Heart left ventricle (tissue), 16 donors: ENCODE data around the gene ZNF451. TPM values are rescaled to one million over a fixed set of nuclear protein-coding genes. Genes with fewer than 3 reads are reported as not detected.

Source experiments
- ATAC-seq, 4 donors: fragments of 200-7000 bp; cut with Tn5 transposase; one replicate each; pipeline ENCODE4 v1.9.1; 2020 to 2022; ENCODE audit warnings: moderate library complexity in 4 of 4, mild to moderate bottlenecking in 3 of 4, moderate number of reproducible peaks in 1 of 4
- DNase-seq, 5 donors: peaks; one replicate each; pipeline ENCODE4 v3.0.0-alpha.2; 2020
- H3K27ac ChIP-seq, 12 donors: fragments of 200-600 bp; sonication (generic) in 4 of 12; one replicate each; pipeline versions ENCODE4 v1.5.0 to v1.8.0; 2016 to 2022; ENCODE audit warnings: mild to moderate bottlenecking in 2 of 12
- H3K27me3 ChIP-seq, 9 donors: fragments of 200-600 bp; sonication (generic) in 2 of 9; one replicate each; pipeline versions ENCODE4 v1.5.1 to v1.8.0; 2016 to 2022; ENCODE audit warnings: mild to moderate bottlenecking in 3 of 9
- H3K36me3 ChIP-seq, 9 donors: fragments of 200-600 bp; sonication (generic) in 2 of 9; one replicate each; pipeline versions ENCODE4 v1.5.0 to v1.8.0; 2018 to 2022; ENCODE audit warnings: mild to moderate bottlenecking in 2 of 9
- H3K4me1 ChIP-seq, 12 donors: fragments of 200-600 bp; sonication (generic) in 4 of 12; one replicate each; pipeline versions ENCODE4 v1.5.0 to v1.8.0; 2016 to 2022; ENCODE audit warnings: mild to moderate bottlenecking in 3 of 12
- H3K4me3 ChIP-seq, 12 donors: fragments of 200-600 bp; sonication (generic) in 4 of 12; one replicate each; pipeline versions ENCODE4 v1.5.0 to v1.8.0; 2017 to 2022; ENCODE audit warnings: mild to moderate bottlenecking in 9 of 12, moderate library complexity in 4 of 12
- H3K9me3 ChIP-seq, 12 donors: fragments of 200-600 bp; sonication (generic) in 4 of 12; one replicate each; pipeline versions ENCODE4 v1.5.0 to v1.8.0; 2016 to 2022; ENCODE audit warnings: mild to moderate bottlenecking in 1 of 12
- CTCF ChIP-seq, 12 donors: fragments of 200-600 bp; sonication (generic) in 4 of 12; IDR thresholded peaks; one replicate each; pipeline versions ENCODE4 v1.5.0 to v1.8.0; 2018 to 2022; ENCODE audit warnings: antibody characterized with exemption in 12 of 12, mild to moderate bottlenecking in 5 of 12
- POLR2A ChIP-seq, 2 donors: fragments of 450-650 bp; IDR thresholded peaks; one replicate each; pipeline ENCODE4 v1.6.1; 2017; ENCODE audit warnings: antibody characterized with exemption in 2 of 2, mild to moderate bottlenecking in 2 of 2, moderate library complexity in 2 of 2
- WGBS, 4 donors: extraction: QIAGEN DNeasy Blood & Tissue Kit in 2 of 4; methylation state at CpG; one replicate each; pipeline versions ENCODE4 v1.1.5 to v1.1.7; 2013 to 2018; 5-methylcytosine and 5-hydroxymethylcytosine counted together
- intact Hi-C, 10 donors: fragments of 100-400 bp; cut with DNase I; formaldehyde crosslinking; loops; one replicate each; pipeline versions ENCODE4 v1.11.1 to v1.14.2; 2022
- polyA plus RNA-seq, 2 donors: library from polyadenylated mRNA; stranded (reverse); fragments of 200-250 nt; gene quantifications; one replicate each; pipeline ENCODE4 v1.2.3, GENCODE V29; 2013
- total RNA-seq, 9 donors: library from RNA; depleted of rRNA in 2 of 9; stranded (reverse); fragments of >200 nt in 2 of 9; fragmentation: NEBNext Ultra II Directional in 3 of 9; extraction: Animal tissue kit (Norgen Biotek cat#: 25700) in 3 of 9; gene quantifications; one replicate each; pipeline versions ENCODE4 v1.1.0 to v1.2.4, GENCODE V29; 2016 to 2023
- donor health status: ischemic (EF 13 %, LVEDD 7.1; RV severe dilation, severe dysfunction).
- donor health status: healthy with polysubstance abuse.
- donor health status: DM: no; HTN: yes; CAD: no.
- donor health status: DM: no; HTN: no; CAD: no.
- donor health status: ischemic (EF 25% LVEDD 6.9; RV normal size, moderate dysfunction).
- donor health status: ischemic (EF 25% LVEDD 5.7; RV mildly dilated, moderate dysfunction).
- donor health status: healthy.
- donor health status: DM: yes; HTN: yes; CAD: no.
- donor health status: ischemic (EF 35%, LVEDD 5.7; RV mildly dilated, moderate dysfunction).
- donor health status: nonischemic (EF 11% LVEDD 7.7; RV severe dilation, severe dysfunction).
- donor health status: DM: yes; HTN: yes; CAD: no.
- donor health status: PGD.
- donor health status: ischemic (EF 29% LVEDD 5.4; RV normal size, mild dysfunction).
- donor health status: nonischemic (EF 23%, LVEDD 6.1; RV moderate dilation, normal function).

Gene ZNF451
- total and polyA plus RNA-seq, 11 donors, result 8.8 to 37.1 (median 21.4) TPM

GRCh38 chr6:57106990-57107389 is 17.0 kb downstream of the ZNF451 start:
- Histone ChIP-seq H3K27ac (no peak overlapping the region), H3K4me1 (peaks cover 0 to 46% (median 0%) of the 10 kb centered on the region in 12 donors), H3K4me3 (no peak overlapping the region), H3K9me3 (no peaks in the 10 kb centered on the region), H3K27me3 (no peaks in the 10 kb centered on the region), H3K36me3 (peaks cover 0 to 55% (median 24%) of the 10 kb centered on the region in 9 donors)
- 93 to 100% (median 95%) methylated on average over 1 of the region's 1 CpG for WGBS, 4 donors
- no peak for TF ChIP-seq CTCF (IDR thresholded peaks at IDR 0.05)
- DNase-seq (no peak), ATAC-seq (no peak)
- intact Hi-C loops, result no loop called here

GRCh38 chr6:57108691-57109090 is 18.7 kb downstream of the ZNF451 start:
- TF ChIP-seq CTCF (IDR thresholded peaks at IDR 0.05), result no peak
- TF ChIP-seq POLR2A (IDR thresholded peaks at IDR 0.05), result no peak
- Histone ChIP-seq H3K9me3 (no peaks in the 10 kb centered on the region), H3K4me3 (no peak overlapping the region), H3K36me3 (peaks cover 0 to 38% (median 7%) of the 10 kb centered on the region in 9 donors), H3K27ac (no peak overlapping the region), H3K27me3 (no peaks in the 10 kb centered on the region), H3K4me1 (peaks cover 0 to 38% (median 0%) of the 10 kb centered on the region in 12 donors)
- DNase-seq (no peak), ATAC-seq (no peak)
- 64 to 80% (median 69%) methylated on average over 1 of the region's 1 CpG for WGBS, 4 donors
- intact Hi-C loops, result no loop called here

- intact Hi-C loops, result no loop called here
- ATAC-seq (no peak), DNase-seq (no peak)
- Histone ChIP-seq H3K9me3 (no peaks in the 10 kb centered on the region), H3K27ac (no peak overlapping the region), H3K4me1 (peaks cover 0 to 26% (median 0%) of the 10 kb centered on the region in 12 donors), H3K36me3 (peaks cover 0 to 26% (median 4%) of the 10 kb centered on the region in 9 donors), H3K4me3 (no peak overlapping the region), H3K27me3 (no peaks in the 10 kb centered on the region)
- no peak for TF ChIP-seq CTCF (IDR thresholded peaks at IDR 0.05)
Observed at GRCh38 chr6:57109880-57110279, 19.9 kb downstream of the ZNF451 start.

DNA sequence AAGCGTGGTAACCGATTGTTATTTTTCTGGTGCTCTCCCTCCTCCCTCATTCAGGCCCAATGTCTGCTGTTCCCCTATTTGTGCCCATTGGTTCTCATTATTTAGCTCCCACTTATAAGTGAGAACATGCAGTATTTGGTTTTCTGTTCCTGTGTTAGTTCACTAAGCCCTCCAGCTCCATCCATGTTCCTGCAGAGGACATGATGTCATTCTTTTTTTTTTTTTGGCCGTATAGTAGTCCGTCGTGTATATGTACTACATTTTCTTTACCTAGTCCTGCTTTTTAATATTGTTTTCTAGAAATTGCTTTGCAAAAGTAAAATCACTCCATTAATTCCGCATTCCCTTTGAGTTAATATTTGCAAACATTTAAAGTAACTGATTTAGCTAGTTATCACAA is 23.1 kb downstream of the ZNF451 start:
- H3K4me3 ChIP-seq, result no peak overlapping the region
- no peaks in the 10 kb centered on the region for H3K9me3 ChIP-seq
- H3K27me3 ChIP-seq, result no peaks in the 10 kb centered on the region
- WGBS, 4 donors, result 95 to 98% (median 96%) methylated on average over 6 of the region's 6 CpGs
- ATAC-seq, result no peak
- TF ChIP-seq POLR2A (IDR thresholded peaks at IDR 0.05), result no peak
- no peak for TF ChIP-seq CTCF (IDR thresholded peaks at IDR 0.05)
- H3K4me1 ChIP-seq, result peaks cover 0 to 20% (median 0%) of the 10 kb centered on the region in 12 donors
- peaks cover 0 to 9% (median 0%) of the 10 kb centered on the region in 9 donors for H3K36me3 ChIP-seq
- DNase-seq, result no peak
- intact Hi-C loops, result no loop called here
- no peak overlapping the region for H3K27ac ChIP-seq
